Tibial nerve (tissue), 4 donors: ENCODE measurements around the gene KAZN.

Source experiments
- EP300 ChIP-seq, 2 donors: sonication (generic); formaldehyde crosslinking; IDR thresholded peaks; one replicate each; pipeline ENCODE4 v1.6.1; 2017; ENCODE audit warnings: antibody characterized with exemption in 2 of 2, mild to moderate bottlenecking in 1 of 2
- POLR2A ChIP-seq, 2 donors: fragments of 450-650 bp; IDR thresholded peaks; one replicate each; pipeline ENCODE4 v1.6.1; 2017; ENCODE audit warnings: antibody characterized with exemption in 2 of 2, mild to moderate bottlenecking in 2 of 2, moderate library complexity in 2 of 2
- TF ChIP-seq, protein P1 (sequence below), 5 experiments: fragments of 200-600 bp in 3 of 5; fragments of 450-650 bp in 2 of 5; sonication (generic) in 3 of 5; IDR thresholded peaks; one replicate each; pipeline ENCODE4 v1.5.1; 2016 to 2019; ENCODE audit warnings: antibody characterized with exemption in 5 of 5, mild to moderate bottlenecking in 3 of 5, moderate library complexity in 2 of 5

DNA sequence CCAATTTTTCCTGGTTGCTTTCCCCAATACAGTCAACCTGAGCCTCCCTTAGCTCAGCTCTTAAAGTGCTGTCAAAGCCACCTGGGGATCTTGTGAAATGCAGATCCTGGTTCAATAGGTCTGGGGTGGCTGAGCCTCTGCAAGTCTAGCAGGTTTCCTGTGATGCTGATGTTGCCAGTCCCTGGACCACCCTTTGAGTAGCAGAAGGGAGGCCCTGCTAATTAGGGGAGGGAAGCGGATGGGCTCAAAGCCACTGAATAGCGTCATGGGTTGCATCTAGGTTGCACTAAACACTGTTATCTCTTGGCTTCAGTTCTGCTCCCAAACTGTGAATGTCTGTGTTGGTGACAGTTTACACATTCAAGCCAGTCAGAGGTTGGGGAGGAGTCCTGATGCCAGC lies 127.2 kb downstream of the KAZN start:
- TF ChIP-seq, protein P1, sequence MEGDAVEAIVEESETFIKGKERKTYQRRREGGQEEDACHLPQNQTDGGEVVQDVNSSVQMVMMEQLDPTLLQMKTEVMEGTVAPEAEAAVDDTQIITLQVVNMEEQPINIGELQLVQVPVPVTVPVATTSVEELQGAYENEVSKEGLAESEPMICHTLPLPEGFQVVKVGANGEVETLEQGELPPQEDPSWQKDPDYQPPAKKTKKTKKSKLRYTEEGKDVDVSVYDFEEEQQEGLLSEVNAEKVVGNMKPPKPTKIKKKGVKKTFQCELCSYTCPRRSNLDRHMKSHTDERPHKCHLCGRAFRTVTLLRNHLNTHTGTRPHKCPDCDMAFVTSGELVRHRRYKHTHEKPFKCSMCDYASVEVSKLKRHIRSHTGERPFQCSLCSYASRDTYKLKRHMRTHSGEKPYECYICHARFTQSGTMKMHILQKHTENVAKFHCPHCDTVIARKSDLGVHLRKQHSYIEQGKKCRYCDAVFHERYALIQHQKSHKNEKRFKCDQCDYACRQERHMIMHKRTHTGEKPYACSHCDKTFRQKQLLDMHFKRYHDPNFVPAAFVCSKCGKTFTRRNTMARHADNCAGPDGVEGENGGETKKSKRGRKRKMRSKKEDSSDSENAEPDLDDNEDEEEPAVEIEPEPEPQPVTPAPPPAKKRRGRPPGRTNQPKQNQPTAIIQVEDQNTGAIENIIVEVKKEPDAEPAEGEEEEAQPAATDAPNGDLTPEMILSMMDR (IDR thresholded peaks at IDR 0.05), result no peak
- no peak for TF ChIP-seq EP300 (IDR thresholded peaks at IDR 0.05)
- TF ChIP-seq POLR2A (IDR thresholded peaks at IDR 0.05), result no peak
